Measurements from ENCODE around the gene GCH1. TPM values are rescaled to one million over a fixed set of nuclear protein-coding genes. Genes with fewer than 3 reads are reported as not detected.

The GCH1 gene
- polyA plus RNA-seq, 1 donor from 2014 or later: 12.9 TPM

GRCh38 chr14:54830650-54831049 lies 72.0 kb downstream of the GCH1 start:
- peaks cover 1% of the 10 kb centered on the region for H3K27me3 Mint-ChIP-seq
- H3K36me3 Mint-ChIP-seq: no peaks in the 10 kb centered on the region
- no peak overlapping the region for H3K4me3 Mint-ChIP-seq
- peaks cover 4 to 12% (median 5%) of the 10 kb centered on the region in 3 donors for H3K9me3 Mint-ChIP-seq
- H3K4me1 Mint-ChIP-seq: no peaks in the 10 kb centered on the region
- H3K27ac Mint-ChIP-seq: no peak overlapping the region

- Mint-ChIP-seq H3K27me3 (peaks cover 1% of the 10 kb centered on the region), H3K4me3 (no peak overlapping the region), H3K27ac (no peak overlapping the region), H3K4me1 (no peaks in the 10 kb centered on the region), H3K9me3 (peaks cover 8 to 18% (median 8%) of the 10 kb centered on the region in 3 donors), H3K36me3 (no peaks in the 10 kb centered on the region)
Observed at GRCh38 chr14:54829486-54830224, 73.0 kb downstream of the GCH1 start.

GRCh38 chr14:54828037-54828436 lies 74.6 kb downstream of the GCH1 start:
- no peak overlapping the region for H3K4me3 Mint-ChIP-seq
- H3K4me1 Mint-ChIP-seq: no peaks in the 10 kb centered on the region
- H3K27me3 Mint-ChIP-seq: no peaks in the 10 kb centered on the region
- no peaks in the 10 kb centered on the region for H3K36me3 Mint-ChIP-seq
- peaks cover 14 to 27% (median 19%) of the 10 kb centered on the region in 3 donors for H3K9me3 Mint-ChIP-seq
- no peak overlapping the region for H3K27ac Mint-ChIP-seq

- Mint-ChIP-seq H3K36me3 (no peaks in the 10 kb centered on the region), H3K4me1 (no peaks in the 10 kb centered on the region), H3K4me3 (no peak overlapping the region), H3K27me3 (peaks cover 1% of the 10 kb centered on the region), H3K9me3 (peaks cover 13 to 24% (median 16%) of the 10 kb centered on the region in 3 donors), H3K27ac (no peak overlapping the region)
Observed at GRCh38 chr14:54823757-54824549, 78.7 kb downstream of the GCH1 start.

GRCh38 chr14:54822685-54823084 lies 79.9 kb downstream of the GCH1 start:
- Mint-ChIP-seq H3K9me3 (peaks cover 13 to 24% (median 16%) of the 10 kb centered on the region in 3 donors), H3K4me3 (no peak overlapping the region), H3K36me3 (no peaks in the 10 kb centered on the region), H3K27ac (no peak overlapping the region), H3K4me1 (no peaks in the 10 kb centered on the region), H3K27me3 (peaks cover 1% of the 10 kb centered on the region)

- H3K4me1 Mint-ChIP-seq: peaks cover 0 to 2% (median 0%) of the 10 kb centered on the region in 3 donors
- H3K4me3 Mint-ChIP-seq: no peak overlapping the region
- H3K27me3 Mint-ChIP-seq: peaks cover 4% of the 10 kb centered on the region
- H3K36me3 Mint-ChIP-seq: no peaks in the 10 kb centered on the region
- H3K9me3 Mint-ChIP-seq: peaks cover 0 to 3% (median under 1%) of the 10 kb centered on the region in 3 donors
- no peak overlapping the region for H3K27ac Mint-ChIP-seq
Observed at GRCh38 chr14:54818201-54819133, 84.2 kb downstream of the GCH1 start.

- no peaks in the 10 kb centered on the region for H3K36me3 Mint-ChIP-seq
Observed at GRCh38 chr14:54817506-54817905, 85.1 kb downstream of the GCH1 start.

GRCh38 chr14:54816450-54816849 lies 86.2 kb downstream of the GCH1 start:
- H3K4me3 Mint-ChIP-seq: no peak overlapping the region
- H3K9me3 Mint-ChIP-seq: no peaks in the 10 kb centered on the region
- H3K27me3 Mint-ChIP-seq: peaks cover 6% of the 10 kb centered on the region
- no peaks in the 10 kb centered on the region for H3K36me3 Mint-ChIP-seq
- H3K4me1 Mint-ChIP-seq: peaks cover 0 to 2% (median 1%) of the 10 kb centered on the region in 3 donors
- H3K27ac Mint-ChIP-seq: no peak overlapping the region

More at GRCh38 chr14:54817506-54817905, 85.1 kb downstream of the GCH1 start:
- peaks cover 0 to 2% (median 0%) of the 10 kb centered on the region in 3 donors for H3K9me3 Mint-ChIP-seq
- H3K4me3 Mint-ChIP-seq: no peak overlapping the region
- H3K4me1 Mint-ChIP-seq: peaks cover 0 to 2% (median 1%) of the 10 kb centered on the region in 3 donors
- peaks cover 6% of the 10 kb centered on the region for H3K27me3 Mint-ChIP-seq
- no peak overlapping the region for H3K27ac Mint-ChIP-seq

- Mint-ChIP-seq H3K9me3 (no peaks in the 10 kb centered on the region), H3K4me3 (no peak overlapping the region), H3K27ac (no peak overlapping the region)
Observed at GRCh38 chr14:54815515-54815914, 87.1 kb downstream of the GCH1 start.

GRCh38 chr14:54815016-54815415 lies 87.6 kb downstream of the GCH1 start:
- H3K9me3 Mint-ChIP-seq: no peaks in the 10 kb centered on the region
- no peak overlapping the region for H3K27ac Mint-ChIP-seq
- peaks cover 0 to 2% (median 1%) of the 10 kb centered on the region in 3 donors for H3K4me1 Mint-ChIP-seq
- no peak overlapping the region for H3K4me3 Mint-ChIP-seq
- H3K27me3 Mint-ChIP-seq: peaks cover 7% of the 10 kb centered on the region
- no peaks in the 10 kb centered on the region for H3K36me3 Mint-ChIP-seq

More at GRCh38 chr14:54815515-54815914, 87.1 kb downstream of the GCH1 start:
- Mint-ChIP-seq H3K4me1 (peaks cover 0 to 2% (median 1%) of the 10 kb centered on the region in 3 donors), H3K27me3 (peaks cover 7% of the 10 kb centered on the region), H3K36me3 (no peaks in the 10 kb centered on the region)

- Mint-ChIP-seq H3K36me3 (no peaks in the 10 kb centered on the region), H3K4me1 (peaks cover 0 to 2% (median 1%) of the 10 kb centered on the region in 3 donors), H3K27me3 (peaks cover 6% of the 10 kb centered on the region), H3K27ac (no peak overlapping the region), H3K4me3 (no peak overlapping the region), H3K9me3 (no peaks in the 10 kb centered on the region)
Observed at GRCh38 chr14:54814076-54814475, 88.5 kb downstream of the GCH1 start.

GRCh38 chr14:54813081-54813480 lies 89.5 kb downstream of the GCH1 start:
- no peak overlapping the region for H3K27ac Mint-ChIP-seq
- no peaks in the 10 kb centered on the region for H3K9me3 Mint-ChIP-seq
- H3K4me3 Mint-ChIP-seq: no peak overlapping the region
- no peaks in the 10 kb centered on the region for H3K36me3 Mint-ChIP-seq
- H3K4me1 Mint-ChIP-seq: peaks cover 0 to 2% (median 1%) of the 10 kb centered on the region in 3 donors
- H3K27me3 Mint-ChIP-seq: peaks cover 6% of the 10 kb centered on the region

GRCh38 chr14:54812617-54813016 lies 90.0 kb downstream of the GCH1 start:
- Mint-ChIP-seq H3K27me3 (peaks cover 6% of the 10 kb centered on the region), H3K27ac (no peak overlapping the region), H3K9me3 (no peaks in the 10 kb centered on the region), H3K4me1 (peaks cover 0 to 2% (median 1%) of the 10 kb centered on the region in 3 donors), H3K4me3 (no peak overlapping the region), H3K36me3 (no peaks in the 10 kb centered on the region)

GRCh38 chr14:54809767-54810166 lies 92.9 kb downstream of the GCH1 start:
- no peak overlapping the region for H3K27ac Mint-ChIP-seq
- no peak overlapping the region for H3K4me3 Mint-ChIP-seq
- no peaks in the 10 kb centered on the region for H3K36me3 Mint-ChIP-seq
- no peaks in the 10 kb centered on the region for H3K9me3 Mint-ChIP-seq
- peaks cover 0 to 6% (median 4%) of the 10 kb centered on the region in 3 donors for H3K4me1 Mint-ChIP-seq
- peaks cover 10% of the 10 kb centered on the region for H3K27me3 Mint-ChIP-seq
